H9 (cell line): ENCODE results near the gene ADAMTS16. TPM values are rescaled to one million over a fixed set of nuclear protein-coding genes. Genes with fewer than 3 reads are reported as not detected.

Source experiments
- DNase-seq: peaks from one replicate; pipeline ENCODE4 v3.0.0-alpha.2; 2017
- H2AFZ ChIP-seq: one replicate; pipeline ENCODE4 v1.6.1; 2013; ENCODE audit warnings: mild to moderate bottlenecking, low read length, control low read depth, moderate library complexity
- H2AK5ac ChIP-seq: 2 replicates; pipeline ENCODE4 v1.6.1; 2013; ENCODE audit warnings: low read length, control low read depth, mixed read lengths; ENCODE audit not compliant: insufficient read length
- H2BK120ac ChIP-seq: one replicate; pipeline ENCODE4 v1.6.1; 2013; ENCODE audit warnings: low read depth, mild to moderate bottlenecking, low read length, control low read depth, inconsistent platforms; ENCODE audit not compliant: poor library complexity, severe bottlenecking
- H2BK12ac ChIP-seq: 2 replicates; pipeline ENCODE4 v1.6.1; 2013; ENCODE audit warnings: low read length, control low read depth, mixed read lengths, low read depth; ENCODE audit not compliant: insufficient read length
- H2BK15ac ChIP-seq: 2 replicates; pipeline ENCODE4 v1.6.1; 2013; ENCODE audit warnings: low read depth, low read length, control low read depth
- H2BK20ac ChIP-seq: one replicate; pipeline ENCODE4 v1.6.1; 2013; ENCODE audit warnings: low read depth, mild to moderate bottlenecking, low read length, control low read depth, inconsistent platforms; ENCODE audit not compliant: poor library complexity, severe bottlenecking
- H2BK5ac ChIP-seq: 2 replicates; pipeline ENCODE4 v1.6.1; 2013; ENCODE audit warnings: low read length, control low read depth, mixed read lengths; ENCODE audit not compliant: insufficient read length
- H3K14ac ChIP-seq: 2 replicates; pipeline ENCODE4 v1.6.1; 2013; ENCODE audit warnings: low read length, control low read depth; ENCODE audit not compliant: insufficient read depth
- H3K18ac ChIP-seq: 2 replicates; pipeline ENCODE4 v1.6.1; 2013; ENCODE audit warnings: low read depth, mild to moderate bottlenecking, mixed read lengths, low read length, control low read depth; ENCODE audit not compliant: insufficient read length
- H3K23ac ChIP-seq: 2 replicates; pipeline ENCODE4 v1.6.1; 2013; ENCODE audit warnings: low read length, control low read depth, mixed read lengths, low read depth; ENCODE audit not compliant: insufficient read length
- H3K23me2 ChIP-seq: 2 replicates; pipeline ENCODE4 v1.6.1; 2013; ENCODE audit warnings: low read depth, mild to moderate bottlenecking, mixed read lengths, low read length, control low read depth; ENCODE audit not compliant: insufficient read length, poor library complexity, severe bottlenecking
- H3K27ac ChIP-seq: 2 replicates; pipeline ENCODE4 v1.5.1; 2013; ENCODE audit warnings: low read length, control low read depth, mixed read lengths, low read depth; ENCODE audit not compliant: insufficient read length
- H3K27me3 ChIP-seq: 2 replicates; pipeline ENCODE4 v1.6.1; 2013; ENCODE audit warnings: low read length, control low read depth, inconsistent platforms; ENCODE audit not compliant: insufficient read depth
- H3K4ac ChIP-seq: 2 replicates; pipeline ENCODE4 v1.6.1; 2013; ENCODE audit warnings: low read depth, mild to moderate bottlenecking, control low read depth, inconsistent platforms, low read length, moderate library complexity
- H3K4me1 ChIP-seq: 2 replicates; pipeline ENCODE4 v1.6.1; 2013; ENCODE audit warnings: low read length, control low read depth, inconsistent platforms; ENCODE audit not compliant: insufficient read depth
- H3K4me2 ChIP-seq: 2 replicates; pipeline ENCODE4 v1.6.1; 2013; ENCODE audit warnings: low read length, control low read depth, mixed read lengths; ENCODE audit not compliant: insufficient read length, insufficient read depth
- H3K56ac ChIP-seq: 2 replicates; pipeline ENCODE4 v1.6.1; 2013; ENCODE audit warnings: low read depth, mild to moderate bottlenecking, mixed read lengths, low read length, control low read depth; ENCODE audit not compliant: insufficient read length
- H3K79me1 ChIP-seq: 2 replicates; pipeline ENCODE4 v1.6.1; 2013; ENCODE audit warnings: low read depth, mild to moderate bottlenecking, moderate library complexity, low read length, control low read depth, inconsistent platforms; ENCODE audit not compliant: insufficient read depth, poor library complexity, severe bottlenecking
- H3K79me2 ChIP-seq: 2 replicates; pipeline ENCODE4 v1.6.1; 2013; ENCODE audit warnings: low read length, control low read depth, inconsistent platforms; ENCODE audit not compliant: insufficient read depth
- H3K9ac ChIP-seq: 2 replicates; pipeline ENCODE4 v1.6.1; 2013; ENCODE audit warnings: low read length, control low read depth, mixed read lengths; ENCODE audit not compliant: insufficient read length; ENCODE audit errors: extremely low read depth
- H3K9me3 ChIP-seq: one replicate; pipeline ENCODE4 v1.6.1; 2013; ENCODE audit warnings: low read depth, low read length, inconsistent platforms; ENCODE audit not compliant: control insufficient read depth
- H3T11ph ChIP-seq: one replicate; pipeline ENCODE4 v1.6.1; 2013; ENCODE audit warnings: mild to moderate bottlenecking, low read length, control low read depth, inconsistent platforms
- H4K20me1 ChIP-seq: one replicate; pipeline ENCODE4 v1.6.1; 2013; ENCODE audit not compliant: control insufficient read depth, insufficient read length, insufficient read depth
- H4K5ac ChIP-seq: 2 replicates; pipeline ENCODE4 v1.6.1; 2013; ENCODE audit warnings: low read depth, mild to moderate bottlenecking, mixed read lengths, low read length, control low read depth; ENCODE audit not compliant: insufficient read length
- H4K8ac ChIP-seq: replicated peaks from 2 replicates; pipeline ENCODE4 v1.6.1; 2013; ENCODE audit warnings: low read length, control low read depth, mixed read lengths, low read depth; ENCODE audit not compliant: insufficient read length
- H4K91ac ChIP-seq: 2 replicates; pipeline ENCODE4 v1.6.1; 2013; ENCODE audit warnings: low read depth, mild to moderate bottlenecking, moderate library complexity, mixed read lengths, low read length, control low read depth; ENCODE audit not compliant: insufficient read length
- H3K27ac Mint-ChIP-seq, 3 experiments: 2 replicates in 2 of 3; 3 replicates in 1 of 3; pipeline ENCODE4 v1.8.0; 2020 to 2021; ENCODE audit warnings: mixed read lengths in 3 of 3, mild to moderate bottlenecking in 1 of 3, moderate library complexity in 1 of 3
- H3K27me3 Mint-ChIP-seq: 2 replicates; pipeline ENCODE4 v1.8.0; 2021; ENCODE audit warnings: low read depth, mild to moderate bottlenecking, moderate library complexity, mixed read lengths
- H3K36me3 Mint-ChIP-seq, 3 experiments: 2 replicates in 2 of 3; 3 replicates in 1 of 3; pipeline ENCODE4 v1.8.0; 2020 to 2021; ENCODE audit warnings: low read depth in 3 of 3, mixed read lengths in 3 of 3; ENCODE audit not compliant: insufficient read depth in 1 of 3
- H3K4me1 Mint-ChIP-seq, 2 experiments: 2 replicates each; pipeline ENCODE4 v1.8.0; 2020; ENCODE audit warnings: mixed read lengths in 2 of 2
- H3K4me3 Mint-ChIP-seq, 2 experiments: 2 replicates in 1 of 2; 3 replicates in 1 of 2; pipeline ENCODE4 v1.8.0; 2020 to 2021; ENCODE audit warnings: mild to moderate bottlenecking in 2 of 2, mixed read lengths in 2 of 2, moderate library complexity in 1 of 2
- H3K9me3 Mint-ChIP-seq, 2 experiments: 2 replicates in 1 of 2; 3 replicates in 1 of 2; pipeline ENCODE4 v1.8.0; 2020; ENCODE audit warnings: mild to moderate bottlenecking in 2 of 2, mixed read lengths in 2 of 2, moderate library complexity in 1 of 2
- WGBS: extraction: QIAGEN DNeasy Blood & Tissue Kit; methylation state at CpG from one replicate; pipeline ENCODE4 v1.1.7; 2013; ENCODE audit warnings: missing lambda C conversion rate, low lambda C conversion rate, mixed read lengths; ENCODE audit not compliant: insufficient read length; ENCODE audit errors: extremely low coverage; 5-methylcytosine and 5-hydroxymethylcytosine counted together
- total RNA-seq: library from RNA; stranded (reverse); gene quantifications from 2 replicates; pipeline ENCODE4 v1.2.1, GENCODE V29; 2021
- TF ChIP-seq, protein P1 (sequence below): fragments of 200-600 bp; sonication (generic); conservative IDR thresholded peaks from 3 replicates; pipeline ENCODE4 v1.8.0; 2021; ENCODE audit warnings: antibody characterized with exemption, mild to moderate bottlenecking

The ADAMTS16 gene
- total RNA-seq, 1 experiment from 2014 or later: 4.5 TPM

DNA sequence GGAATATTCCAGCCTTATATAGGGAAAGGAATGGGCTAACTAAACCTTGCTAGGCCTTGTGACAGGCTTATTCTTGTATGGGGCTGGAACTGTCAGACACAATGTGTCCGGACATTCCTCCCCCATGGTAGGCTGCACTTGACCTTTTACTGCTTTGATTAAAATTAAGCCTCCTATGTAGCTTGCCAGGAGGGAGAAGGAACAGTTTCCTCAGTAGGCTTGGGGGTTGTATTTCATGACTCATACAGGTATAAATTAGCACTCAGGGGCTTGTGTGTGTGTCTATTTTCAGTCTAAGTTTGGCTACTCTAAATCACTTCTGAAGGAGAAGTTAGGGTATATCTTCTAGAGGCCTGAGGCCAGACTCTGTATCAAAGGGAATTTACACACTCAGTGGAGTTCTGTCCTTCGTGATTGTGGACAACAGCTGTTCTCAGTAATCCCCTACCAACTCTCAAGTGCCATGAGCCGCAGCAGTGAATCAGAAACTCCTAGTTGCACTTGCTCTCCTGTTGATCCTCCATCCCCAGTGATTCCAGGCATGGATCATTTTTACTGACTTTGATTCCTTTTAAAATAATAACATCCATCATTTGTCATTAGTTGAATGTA, 16.4 kb downstream of the ADAMTS16 start:
- H3K18ac ChIP-seq: no peak overlapping the region
- H3K23ac ChIP-seq: no peak overlapping the region
- H3K9me3 Mint-ChIP-seq: peaks cover 5 to 7% of the 10 kb centered on the region in 2 experiments; a peak in 4 of 5 replicates
- H3K9ac ChIP-seq: no peak overlapping the region
- peaks cover 3% of the 10 kb centered on the region; the same call in 1 of the 2 replicates for H3K4me1 ChIP-seq
- no peak overlapping the region for H3K4ac ChIP-seq
- H3K14ac ChIP-seq: no peak overlapping the region
- no peak overlapping the region for H3T11ph ChIP-seq
- H3K4me1 Mint-ChIP-seq: no peaks in the 10 kb centered on the region; a peak in 1 of 4 replicates
- H3K79me2 ChIP-seq: no peaks in the 10 kb centered on the region; the same call in 1 of the 2 replicates
- H4K91ac ChIP-seq: no peak overlapping the region
- TF ChIP-seq, protein P1, sequence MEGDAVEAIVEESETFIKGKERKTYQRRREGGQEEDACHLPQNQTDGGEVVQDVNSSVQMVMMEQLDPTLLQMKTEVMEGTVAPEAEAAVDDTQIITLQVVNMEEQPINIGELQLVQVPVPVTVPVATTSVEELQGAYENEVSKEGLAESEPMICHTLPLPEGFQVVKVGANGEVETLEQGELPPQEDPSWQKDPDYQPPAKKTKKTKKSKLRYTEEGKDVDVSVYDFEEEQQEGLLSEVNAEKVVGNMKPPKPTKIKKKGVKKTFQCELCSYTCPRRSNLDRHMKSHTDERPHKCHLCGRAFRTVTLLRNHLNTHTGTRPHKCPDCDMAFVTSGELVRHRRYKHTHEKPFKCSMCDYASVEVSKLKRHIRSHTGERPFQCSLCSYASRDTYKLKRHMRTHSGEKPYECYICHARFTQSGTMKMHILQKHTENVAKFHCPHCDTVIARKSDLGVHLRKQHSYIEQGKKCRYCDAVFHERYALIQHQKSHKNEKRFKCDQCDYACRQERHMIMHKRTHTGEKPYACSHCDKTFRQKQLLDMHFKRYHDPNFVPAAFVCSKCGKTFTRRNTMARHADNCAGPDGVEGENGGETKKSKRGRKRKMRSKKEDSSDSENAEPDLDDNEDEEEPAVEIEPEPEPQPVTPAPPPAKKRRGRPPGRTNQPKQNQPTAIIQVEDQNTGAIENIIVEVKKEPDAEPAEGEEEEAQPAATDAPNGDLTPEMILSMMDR: no peak
- no peaks in the 10 kb centered on the region for H4K20me1 ChIP-seq
- no peak overlapping the region for H3K4me2 ChIP-seq
- H2AFZ ChIP-seq: no peak overlapping the region
- no peak overlapping the region for H2BK5ac ChIP-seq
- no peak overlapping the region for H3K27ac ChIP-seq
- H3K36me3 Mint-ChIP-seq: peaks cover 5 to 7% (median 7%) of the 10 kb centered on the region in 3 experiments; a peak in 6 of 7 replicates
- no peaks in the 10 kb centered on the region for H3K23me2 ChIP-seq
- H4K5ac ChIP-seq: no peak overlapping the region
- no peak overlapping the region for H3K56ac ChIP-seq
- no peaks in the 10 kb centered on the region for H3K27me3 Mint-ChIP-seq
- WGBS: no CpG with 5 or more reads among the region's 3 CpGs
- DNase-seq: no peak
- H3K27ac Mint-ChIP-seq: peak overlapping the region in 1 of 3 experiments; percentile 24; a peak in 1 of 7 replicates
- H2BK20ac ChIP-seq: no peak overlapping the region
- H2BK12ac ChIP-seq: no peak overlapping the region
- no peaks in the 10 kb centered on the region for H3K79me1 ChIP-seq
- H3K9me3 ChIP-seq: no peaks in the 10 kb centered on the region
- H2AK5ac ChIP-seq: no peak overlapping the region
- no peak overlapping the region for H2BK15ac ChIP-seq
- no peak overlapping the region for H4K8ac ChIP-seq
- no peak overlapping the region for H2BK120ac ChIP-seq
- H3K4me3 Mint-ChIP-seq: no peak overlapping the region
- H3K27me3 ChIP-seq: no peaks in the 10 kb centered on the region
